A549 (cell line): ENCODE measurements around the gene PARP1. TPM values are rescaled to one million over a fixed set of nuclear protein-coding genes. Genes with fewer than 3 reads are reported as not detected.
"Not testable (repeated sequence)": the region's sequence is repeated elsewhere in the genome, so short reads cannot be mapped to it uniquely, and the experiment has no call there.

Source experiments
- ATAC-seq, 2 experiments: fragments of 200-7000 bp in 1 of 2; fragments of >200 bp in 1 of 2; cut with Nextera tagmentation in 1 of 2; cut with Tn5 transposase in 1 of 2; 3 replicates each; pipeline versions ENCODE4 v1.8.0 to v1.9.1; 2018 to 2020; ENCODE audit warnings: mild to moderate bottlenecking in 1 of 2, moderate library complexity in 1 of 2
- CTCF ChIA-PET: fragments of 300-600 bp; sonication (Branson Sonifier 250); formaldehyde crosslinking; extraction: SDS; loops from one replicate; lab custom pipeline; 2021; ENCODE audit warnings: antibody characterized with exemption, inconsistent platforms; lab: Yijun Ruan, JAX
- POLR2A ChIA-PET: fragments of 350-600 bp; formaldehyde crosslinking; extraction: SDS; loops from one replicate; lab custom pipeline; 2021; ENCODE audit warnings: antibody characterized with exemption, inconsistent platforms; lab: Yijun Ruan, JAX
- DNase-seq, 2 experiments: peaks; one replicate each; pipeline versions ENCODE4 v3.0.0 to v3.0.0-alpha.2; 2011 to 2016; ENCODE audit warnings: low read depth in 1 of 2, low spot score in 1 of 2
- FAIRE-seq: peaks from 2 replicates; lab custom pipeline; 2011; peaks lifted over from hg19 to GRCh38; lab: Jason Lieb, UNC
- H3K27ac ChIP-seq, 2 experiments: fragments of >200 bp; sonication (Bioruptor Twin); formaldehyde crosslinking; 3 replicates each; pipeline ENCODE4 v1.5.1; 2016 to 2017
- H3K4me1 ChIP-seq: fragments of >200 bp; sonication (Bioruptor Twin); formaldehyde crosslinking; 3 replicates; pipeline ENCODE4 v1.6.1; 2016
- H3K4me2 ChIP-seq: fragments of >200 bp; sonication (Bioruptor Twin); formaldehyde crosslinking; 3 replicates; pipeline ENCODE4 v1.6.1; 2016
- H3K4me3 ChIP-seq: fragments of >200 bp; sonication (Bioruptor Twin); formaldehyde crosslinking; 3 replicates; pipeline ENCODE4 v1.5.1; 2016
- H3K9me3 ChIP-seq: fragments of >200 bp; sonication (Bioruptor Twin); formaldehyde crosslinking; 3 replicates; pipeline ENCODE4 v1.6.1; 2016
- BCL3 ChIP-seq: fragments of >200 bp; sonication (Bioruptor Twin); formaldehyde crosslinking; IDR thresholded peaks from 3 replicates; pipeline ENCODE4 v1.6.1; 2016
- CBX8 ChIP-seq: fragments of 200-600 bp; sonication (generic); IDR thresholded peaks from 2 replicates; pipeline ENCODE4 v1.6.1; 2016
- CEBPB ChIP-seq, 2 experiments: fragments of >200 bp in 1 of 2; sonication (Bioruptor Twin) in 1 of 2; formaldehyde crosslinking in 1 of 2; IDR thresholded peaks; 2 replicates each; pipeline ENCODE4 v1.6.1; 2012 to 2016
- CHD2 ChIP-seq: fragments of 150-350 bp; IDR thresholded peaks from 2 replicates; pipeline ENCODE4 v1.6.1; 2014; ENCODE audit warnings: low read length; ENCODE audit not compliant: partially characterized antibody
- HDAC2 ChIP-seq: fragments of 200-600 bp; sonication (generic); IDR thresholded peaks from 2 replicates; pipeline ENCODE4 v1.6.1; 2016
- HMGXB4 ChIP-seq: fragments of 250-450 bp; sonication (Bioruptor Pico); IDR thresholded peaks from 2 replicates; pipeline ENCODE4 v1.5.0; 2021; ENCODE audit warnings: mild to moderate bottlenecking, moderate library complexity, borderline replicate concordance
- HOXB13 ChIP-seq: fragments of 250-450 bp; sonication (Bioruptor Pico); IDR thresholded peaks from 2 replicates; pipeline ENCODE4 v1.5.0; 2020; ENCODE audit warnings: low read depth, mild to moderate bottlenecking, moderate library complexity
- JUN ChIP-seq, 2 experiments: fragments of >200 bp; sonication (Bioruptor Twin); formaldehyde crosslinking; IDR thresholded peaks; 2 replicates in 1 of 2; 3 replicates in 1 of 2; pipeline ENCODE4 v1.6.1; 2016 to 2017
- JUNB ChIP-seq: fragments of >200 bp; sonication (Bioruptor Twin); formaldehyde crosslinking; IDR thresholded peaks from 2 replicates; pipeline ENCODE4 v1.6.1; 2016
- KDM5A ChIP-seq: fragments of 200-600 bp; sonication (generic); IDR thresholded peaks from 2 replicates; pipeline ENCODE4 v1.6.1; 2016; ENCODE audit warnings: antibody characterized with exemption, mild to moderate bottlenecking
- MAZ ChIP-seq: fragments of 150-350 bp; IDR thresholded peaks from 2 replicates; pipeline ENCODE4 v1.6.1; 2014; ENCODE audit warnings: antibody characterized with exemption, low read depth, low read length, borderline replicate concordance
- POLR2A ChIP-seq: IDR thresholded peaks from 2 replicates; pipeline ENCODE4 v1.6.1; 2012; ENCODE audit warnings: mild to moderate bottlenecking, low read length
- RARB ChIP-seq: fragments of 250-450 bp; sonication (Bioruptor Pico); IDR thresholded peaks from 2 replicates; pipeline ENCODE4 v1.8.0; 2021; ENCODE audit warnings: mild to moderate bottlenecking, moderate library complexity
- RFX5 ChIP-seq: fragments of 450-650 bp; IDR thresholded peaks from 2 replicates; pipeline ENCODE4 v1.7.1; 2014; ENCODE audit warnings: antibody characterized with exemption, mild to moderate bottlenecking, moderate library complexity
- TP53 ChIP-seq: fragments of 250-450 bp; sonication (Bioruptor Pico); IDR thresholded peaks from 2 replicates; pipeline ENCODE4 v1.5.0; 2021; ENCODE audit warnings: mild to moderate bottlenecking, moderate library complexity
- ZSCAN20 ChIP-seq: fragments of 250-450 bp; sonication (Bioruptor Pico); IDR thresholded peaks from 2 replicates; pipeline ENCODE4 v1.8.0; 2022; ENCODE audit warnings: mild to moderate bottlenecking, moderate library complexity
- WGBS: methylation state at CpG from one replicate; pipeline ENCODE4 v1.1.6; 2017; ENCODE audit errors: missing lambda C conversion rate; 5-methylcytosine and 5-hydroxymethylcytosine counted together
- polyA plus RNA-seq, 4 experiments: library from polyadenylated mRNA; depleted of rRNA in 3 of 4; stranded (reverse); fragments of >200 nt; fragmentation: RNase III in 1 of 4; extraction: RNeasy Plus Mini Kit Qiagen cat#74134 plus additional on column Dnase treatment in 1 of 4; gene quantifications; 2 replicates in 3 of 4; 3 replicates in 1 of 4; pipeline ENCODE4 v1.2.3, GENCODE V29; 2011 to 2017
- TF ChIP-seq, protein P1 (sequence below): fragments of 450-650 bp; IDR thresholded peaks from 2 replicates; pipeline ENCODE4 v1.6.1; 2014; ENCODE audit warnings: antibody characterized with exemption

PARP1 gene
- polyA plus RNA-seq, 2 of the 4 experiments (the other 2 are of a cell fraction) = 125 to 134 TPM

DNA sequence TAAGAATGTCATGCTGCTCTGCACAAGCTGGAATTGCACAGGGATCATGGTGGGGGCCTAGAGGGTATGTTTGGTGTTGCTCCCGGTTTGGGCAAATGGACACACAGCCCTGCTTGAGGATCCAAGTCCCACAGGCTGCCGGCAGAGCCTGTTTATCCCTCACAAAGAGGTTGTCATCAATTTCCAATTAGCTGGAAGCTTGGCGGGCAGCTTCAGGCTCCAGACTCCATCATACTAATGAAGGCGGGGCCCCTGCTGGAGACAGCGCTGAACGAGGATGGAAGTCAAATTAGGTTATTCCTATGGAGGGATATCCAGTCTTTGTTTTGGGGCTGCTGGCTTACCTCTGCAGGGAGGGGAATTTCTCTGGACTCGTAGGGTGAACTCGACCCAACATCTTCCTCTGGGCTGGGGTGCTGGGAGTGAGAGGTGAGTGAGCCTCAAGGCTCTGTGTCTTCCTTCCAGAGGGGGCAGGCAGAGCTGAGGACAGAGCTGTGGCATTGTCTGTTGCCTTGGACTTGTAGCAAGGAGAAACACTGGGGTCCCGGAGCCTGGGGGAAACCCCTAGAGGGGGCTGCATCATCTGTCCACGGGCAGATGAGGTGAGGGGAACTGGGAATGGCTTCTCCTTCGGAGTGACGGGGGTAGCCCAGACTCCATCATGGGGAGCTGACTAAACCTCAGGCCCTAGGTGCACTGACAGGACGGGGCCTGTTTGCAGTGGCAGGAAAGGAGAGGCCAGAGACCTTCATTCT, 24.9 kb upstream of the PARP1 start:
- FAIRE-seq (no peak), DNase-seq (no peak), ATAC-seq (no peak; a peak in 1 of 6 replicates)
- H3K4me1 ChIP-seq = no peaks in the 10 kb centered on the region
- no peak overlapping the region for H3K4me3 ChIP-seq
- ChIA-PET CTCF (interaction anchor here (1.1 to 2.2 kb wide), 6 partner anchors 8 to 117 kb away, joined by 3 to 7 read pairs (median 4); partner anchors contain the start of gene PARP1), POLR2A (no interaction called here)
- H3K27ac ChIP-seq = no peak overlapping the region
- 50% methylated on average over 13 of the region's 13 CpGs for WGBS
- H3K4me2 ChIP-seq = no peak overlapping the region
- TF ChIP-seq, protein P1, sequence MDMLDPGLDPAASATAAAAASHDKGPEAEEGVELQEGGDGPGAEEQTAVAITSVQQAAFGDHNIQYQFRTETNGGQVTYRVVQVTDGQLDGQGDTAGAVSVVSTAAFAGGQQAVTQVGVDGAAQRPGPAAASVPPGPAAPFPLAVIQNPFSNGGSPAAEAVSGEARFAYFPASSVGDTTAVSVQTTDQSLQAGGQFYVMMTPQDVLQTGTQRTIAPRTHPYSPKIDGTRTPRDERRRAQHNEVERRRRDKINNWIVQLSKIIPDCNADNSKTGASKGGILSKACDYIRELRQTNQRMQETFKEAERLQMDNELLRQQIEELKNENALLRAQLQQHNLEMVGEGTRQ = no peak
- TF ChIP-seq KDM5A = no peak
- H3K9me3 ChIP-seq = no peaks in the 10 kb centered on the region

DNA sequence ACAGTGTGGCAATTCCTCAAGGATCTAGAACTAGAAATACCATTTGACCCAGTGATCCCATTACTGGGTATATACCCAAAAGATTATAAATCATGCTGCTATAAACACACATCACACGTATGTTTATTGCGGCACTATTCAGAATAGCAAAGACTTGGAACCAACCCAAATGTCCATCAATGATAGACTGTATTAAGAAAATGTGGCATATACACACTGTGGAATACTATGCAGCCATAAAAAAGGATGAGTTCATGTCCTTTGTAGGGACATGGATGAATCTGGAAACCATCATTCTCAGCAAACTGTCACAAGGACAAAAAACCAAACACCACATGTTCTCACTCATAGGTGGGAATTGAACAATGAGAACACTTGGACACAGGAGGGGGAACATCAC, 24.0 kb upstream of the PARP1 start:
- DNase-seq, ATAC-seq, H3K9me3 ChIP-seq, H3K27ac ChIP-seq, H3K4me1 ChIP-seq, POLR2A ChIA-PET, H3K4me2 ChIP-seq, H3K4me3 ChIP-seq, FAIRE-seq: not testable (repeated sequence)
- CTCF ChIA-PET = interaction anchor here (2.2 kb wide), 1 partner anchor 24 kb away, joined by 5 read pairs; the partner anchor contains the start of gene PARP1
- 90% methylated on average over 2 of the region's 2 CpGs for WGBS

- no peak overlapping the region for H3K4me2 ChIP-seq
- CTCF ChIA-PET = interaction anchor here (0.9 to 1.9 kb wide), 3 partner anchors 14 to 23 kb away, joined by 3 to 7 read pairs (median 4); partner anchors contain the start of gene PARP1
Measured at GRCh38 chr1:226429858-226430715, 22.2 kb upstream of the PARP1 start.

DNA sequence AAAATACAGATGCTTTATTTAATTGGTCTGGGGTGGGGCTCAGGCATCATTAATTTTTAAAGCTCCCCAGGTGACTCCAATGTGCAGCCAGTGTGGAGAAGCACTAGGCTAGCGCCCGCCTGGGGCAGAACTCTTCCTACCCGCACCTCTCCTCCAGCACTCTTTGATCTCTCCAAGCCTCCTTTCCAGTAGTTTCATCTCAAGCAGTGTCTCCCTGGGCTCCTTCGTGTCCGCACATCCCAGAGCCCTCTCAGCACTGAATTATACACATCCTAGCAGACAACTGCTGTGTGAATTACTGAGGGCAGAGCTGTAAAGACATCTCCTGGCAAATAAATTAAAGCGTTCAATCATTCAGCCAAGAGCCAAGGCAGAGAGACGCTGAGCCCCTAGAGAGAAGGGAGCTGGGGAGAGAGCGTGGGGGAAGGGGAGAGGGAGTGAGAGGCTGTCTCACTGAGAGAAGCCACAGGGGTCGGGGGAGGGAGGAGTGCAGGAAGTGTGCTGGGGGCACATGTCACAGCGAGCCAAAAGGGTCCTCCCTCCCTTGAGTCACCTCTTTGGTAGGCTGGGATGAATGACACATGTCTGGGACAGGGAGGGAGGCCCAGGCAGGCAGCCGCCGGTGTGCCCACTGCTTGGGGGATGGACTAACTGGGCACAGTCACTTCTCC, 21.0 kb upstream of the PARP1 start:
- Histone ChIP-seq H3K4me1 (no peaks in the 10 kb centered on the region), H3K4me3 (no peak overlapping the region), H3K4me2 (no peak overlapping the region), H3K27ac (no peak overlapping the region), H3K9me3 (no peaks in the 10 kb centered on the region)
- 64% methylated on average over 12 of the region's 12 CpGs for WGBS
- DNase-seq = no peak
- ChIA-PET CTCF (interaction anchor here (0.6 to 2.0 kb wide), 3 partner anchors 21 to 1730 kb away, joined by 3 to 6 read pairs (median 5); partner anchors contain the start of gene PARP1), POLR2A (no interaction called here)
- no peak for TF ChIP-seq BCL3
- no peak for TF ChIP-seq ZSCAN20 (CRISPR knock-in tag)
- TF ChIP-seq MAZ = no peak
- TF ChIP-seq HOXB13 = no peak
- TF ChIP-seq JUN (IDR thresholded peaks at IDR 0.05) = no peak
- no peak for TF ChIP-seq CBX8
- no peak for TF ChIP-seq POLR2A
- TF ChIP-seq CEBPB (IDR thresholded peaks at IDR 0.05) = no peak
- TF ChIP-seq CHD2 = no peak
- FAIRE-seq = no peak
- no peak for ATAC-seq

More at GRCh38 chr1:226429858-226430715, 22.2 kb upstream of the PARP1 start:
- Histone ChIP-seq H3K9me3 (no peaks in the 10 kb centered on the region), H3K27ac (no peak overlapping the region), H3K4me1 (no peaks in the 10 kb centered on the region), H3K4me3 (no peak overlapping the region)
- DNase-seq (no peak), FAIRE-seq (no peak), ATAC-seq (no peak)
- 57% methylated on average over 13 of the region's 14 CpGs for WGBS
- POLR2A ChIA-PET = interaction anchor here (0.7 kb wide), 1 partner anchor 1305 kb away, joined by 3 read pairs; the partner anchor contains the start of gene JMJD4
- TF ChIP-seq HDAC2 (no peak), JUNB (no peak), HMGXB4 (CRISPR knock-in tag) (no peak), RFX5 (no peak), RARB (CRISPR knock-in tag) (no peak), TP53 (CRISPR knock-in tag) (no peak)
